ENCODE measurements around the gene RAD51B. TPM values are rescaled to one million over a fixed set of nuclear protein-coding genes. Genes with fewer than 3 reads are reported as not detected.

RAD51B gene
- total RNA-seq, 1 experiment from 2014 or later, result 20.0 TPM

- no peaks in the 10 kb centered on the region for H3K36me3 ChIP-seq (ENCODE audit: control insufficient read depth in 1 of 2, insufficient read depth in 2 of 2, low read length in 2 of 2)
- intact Hi-C loops (cut with micrococcal nuclease), result no loop called here
- H3K27ac ChIP-seq (ENCODE audit: low read depth, low read length), result no peak overlapping the region
- no peaks in the 10 kb centered on the region for H3K79me2 ChIP-seq (ENCODE audit: insufficient read depth, low read length)
- ChIA-PET RAD21 (ENCODE audit: low non-redundant PET in 1 of 2, low total read pairs in 2 of 2, uncharacterized antibody in 2 of 2, unreplicated experiment in 2 of 2) (no interaction called here), CTCF (interaction anchor here (1.8 kb wide), 1 partner anchor 21 kb away, joined by 5 read pairs; no protein-coding TSS in a partner anchor), POLR2A (no interaction called here)
- no peaks in the 10 kb centered on the region for H3K9me3 ChIP-seq (ENCODE audit: control insufficient read depth in 1 of 2, insufficient read depth in 1 of 2, low read depth in 1 of 2, low read length in 2 of 2)
- H3K4me2 ChIP-seq (ENCODE audit: low read length), result no peak overlapping the region
- ATAC-seq (no peak), DNase-seq (ENCODE audit: low read depth, low spot score) (no peak)
- no peaks in the 10 kb centered on the region for H3K27me3 ChIP-seq (ENCODE audit: insufficient read depth, low read length)
- no peak overlapping the region for H3K9ac ChIP-seq (ENCODE audit: low read length)
- no TSS peak for BruUV-seq (replicated peaks)
- no peaks in the 10 kb centered on the region for H4K20me1 ChIP-seq (ENCODE audit: insufficient read depth)
- H3K9me2 ChIP-seq (ENCODE audit: insufficient read depth), result no peaks in the 10 kb centered on the region
- H2AFZ ChIP-seq (ENCODE audit: low read depth, low read length, poor library complexity, severe bottlenecking), result no peak overlapping the region
- peaks cover 6 to 8% of the 10 kb centered on the region in 2 experiments; a peak in 3 of 4 replicates for H3K4me1 ChIP-seq (ENCODE audit: control insufficient read depth in 1 of 2, insufficient read depth in 2 of 2, low read length in 2 of 2)
- no peak overlapping the region for H3K4me3 ChIP-seq (replicated peaks in 1 of 2; ENCODE audit: low read depth in 1 of 2, low read length in 2 of 2)
- no peak for TF ChIP-seq MAX (IDR thresholded peaks at IDR 0.05)
- no peak for TF ChIP-seq CEBPB (IDR thresholded peaks at IDR 0.05; ENCODE audit: low read depth)
- no peak for TF ChIP-seq SRF (IDR thresholded peaks at IDR 0.05; ENCODE audit: low read depth)
- no peak for TF ChIP-seq JUND (IDR thresholded peaks at IDR 0.05)
- TF ChIP-seq EZH2 (IDR thresholded peaks at IDR 0.05), result no peak
- TF ChIP-seq CTCF (IDR thresholded peaks at IDR 0.05 in 2 of 3, conservative IDR thresholded peaks at IDR 0.05 in 1 of 3; ENCODE audit: borderline replicate concordance in 1 of 3, insufficient read depth in 1 of 3, low read depth in 2 of 3, low read length in 2 of 3), result no peak
- no peak for TF ChIP-seq POLR2A (IDR thresholded peaks at IDR 0.05; ENCODE audit: borderline replicate concordance, extremely low read depth, insufficient read depth, insufficient read length)
- no peak for TF ChIP-seq RAD21 (IDR thresholded peaks at IDR 0.05; ENCODE audit: low read depth)
- TF ChIP-seq REST (IDR thresholded peaks at IDR 0.05; ENCODE audit: low read depth), result no peak
- no peak for TF ChIP-seq YY1 (IDR thresholded peaks at IDR 0.05; ENCODE audit: extremely low read depth, insufficient replicate concordance, low read depth, low read length)
- TF ChIP-seq FOSL1 (IDR thresholded peaks at IDR 0.05; ENCODE audit: low read depth), result no peak
- TF ChIP-seq TCF7L2 (IDR thresholded peaks at IDR 0.05; ENCODE audit: borderline replicate concordance, extremely low read depth, insufficient read depth, insufficient read length), result no peak
- no peak for TF ChIP-seq ZFX (IDR thresholded peaks at IDR 0.05)
- no peak for TF ChIP-seq EGR1 (IDR thresholded peaks at IDR 0.05; ENCODE audit: low read depth)
- no peak for TF ChIP-seq POLR2AphosphoS5 (IDR thresholded peaks at IDR 0.05; ENCODE audit: low read depth, low read length)
- TF ChIP-seq CBX3 (IDR thresholded peaks at IDR 0.05; ENCODE audit: low read depth), result no peak
- TF ChIP-seq ELF1 (IDR thresholded peaks at IDR 0.05; ENCODE audit: borderline replicate concordance, low read depth), result no peak
Measured at GRCh38 chr14:67965696-67966095, 146.1 kb downstream of the RAD51B start.

All from HCT116 (cell line).